Measurements from ENCODE around the gene HAS3.

The HAS3 gene

DNA sequence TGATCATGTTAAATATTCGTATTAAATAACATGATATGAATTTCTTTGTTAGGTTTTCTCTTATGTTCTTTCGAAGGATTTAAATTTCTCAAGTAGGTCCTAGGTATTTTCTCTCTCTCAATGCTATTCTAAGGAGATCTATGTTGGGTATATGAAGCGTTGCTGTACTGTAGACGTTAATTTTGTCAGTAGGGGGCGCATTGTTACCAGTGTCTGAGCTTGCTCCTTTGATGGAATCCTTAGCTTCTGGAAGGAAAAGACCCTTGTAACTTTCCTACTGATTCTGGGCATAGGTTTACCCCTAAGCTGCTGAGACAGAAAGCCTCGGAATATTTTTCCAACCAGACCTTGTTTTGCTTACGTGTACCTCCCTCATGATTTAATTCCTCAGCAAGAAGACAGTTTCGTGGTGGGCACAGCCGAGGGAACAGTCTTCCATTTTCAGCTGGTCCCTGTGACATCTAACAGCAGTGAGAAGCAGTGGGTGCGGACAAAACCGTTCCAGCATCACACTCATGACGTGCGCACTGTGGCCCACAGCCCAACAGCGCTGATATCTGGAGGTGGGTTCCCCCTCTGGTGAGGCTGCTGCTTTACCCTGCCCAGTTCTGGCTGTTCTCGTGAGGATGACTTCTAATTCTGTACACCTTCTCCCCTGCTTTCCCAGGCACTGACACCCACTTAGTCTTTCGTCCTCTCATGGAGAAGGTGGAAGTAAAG is 44.9 kb downstream of the HAS3 start:
- DNase-seq = peak; percentile 59

- no peak for DNase-seq
Measured at GRCh38 chr16:69157196-69157595, 51.7 kb downstream of the HAS3 start.

- DNase-seq = no peak
Measured at GRCh38 chr16:69160192-69160591, 54.7 kb downstream of the HAS3 start.

DNA sequence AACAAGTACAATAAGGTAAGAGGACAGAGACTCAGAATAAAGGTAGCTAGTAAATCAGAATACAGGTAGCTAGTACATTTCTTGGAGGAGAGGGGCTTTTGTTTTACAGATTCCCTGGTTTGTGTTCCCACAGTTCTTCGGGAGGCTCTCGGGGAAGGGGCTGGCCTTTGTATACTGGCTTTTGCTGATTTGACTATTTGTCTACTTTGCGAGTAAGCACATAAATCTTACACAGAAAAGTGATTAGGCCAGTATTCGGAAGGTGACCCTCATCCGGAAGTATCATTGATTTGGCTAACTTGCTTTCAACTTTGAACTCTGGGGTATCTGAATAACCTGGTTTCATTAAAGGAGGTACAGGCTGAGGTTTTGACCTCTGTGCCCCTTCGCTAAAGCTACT is 60.1 kb downstream of the HAS3 start:
- DNase-seq = no peak

DNA sequence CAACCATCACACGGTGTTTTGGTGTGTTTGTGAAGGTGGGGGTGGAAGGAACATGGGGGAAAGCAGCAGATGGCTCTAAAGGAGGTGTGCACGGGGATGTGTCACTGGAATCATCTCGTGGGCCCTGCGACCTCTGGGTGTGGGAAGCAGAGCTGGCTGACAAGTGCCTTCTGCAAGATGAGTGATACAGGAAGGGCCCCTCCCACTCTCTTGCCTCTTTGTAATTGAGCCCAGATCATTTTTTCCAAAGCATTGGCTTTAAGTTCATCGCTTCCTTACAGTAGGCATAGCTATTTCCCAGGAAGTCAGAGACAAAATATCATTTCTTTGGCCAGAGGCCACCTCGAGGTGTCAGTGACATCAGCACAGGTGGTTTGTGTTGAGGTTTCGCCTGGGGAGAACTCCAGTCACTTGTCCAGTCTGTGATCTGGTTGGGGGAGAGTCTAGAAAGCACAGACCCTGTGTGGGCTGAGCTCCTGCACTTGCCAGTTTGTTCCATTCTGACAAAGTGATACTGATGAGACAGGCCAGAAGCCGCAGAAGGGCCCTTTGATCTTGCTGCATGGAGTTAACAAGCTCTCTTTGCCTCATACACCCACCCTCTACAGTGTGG is 60.9 kb downstream of the HAS3 start:
- DNase-seq = peak; percentile 12

GRCh38 chr16:69166946-69167930 is 61.8 kb downstream of the HAS3 start:
- DNase-seq = no peak

Measured in activated gamma-delta T cell treated with Interleukin-2 at 50 U/mL for 16 hours (primary cell).